GM19467 (cell line): ENCODE measurements around the gene JUNB.
"Not testable (repeated sequence)": the region's sequence is repeated elsewhere in the genome, so short reads cannot be mapped to it uniquely, and the experiment has no call there.

Experiments used
- ATAC-seq: cut with Tn5 transposase; IDR thresholded peaks from one replicate; pipeline ENCODE4 v1.9.1; 2021; ENCODE audit warnings: mild to moderate bottlenecking, moderate library complexity; ENCODE audit not compliant: unreplicated experiment

Gene JUNB

GRCh38 chr19:12788682-12789097 is 2.6 kb upstream of the JUNB start:
- ATAC-seq = no peak

GRCh38 chr19:12789098-12789903 is 2.0 kb upstream of the JUNB start:
- ATAC-seq = no peak

DNA sequence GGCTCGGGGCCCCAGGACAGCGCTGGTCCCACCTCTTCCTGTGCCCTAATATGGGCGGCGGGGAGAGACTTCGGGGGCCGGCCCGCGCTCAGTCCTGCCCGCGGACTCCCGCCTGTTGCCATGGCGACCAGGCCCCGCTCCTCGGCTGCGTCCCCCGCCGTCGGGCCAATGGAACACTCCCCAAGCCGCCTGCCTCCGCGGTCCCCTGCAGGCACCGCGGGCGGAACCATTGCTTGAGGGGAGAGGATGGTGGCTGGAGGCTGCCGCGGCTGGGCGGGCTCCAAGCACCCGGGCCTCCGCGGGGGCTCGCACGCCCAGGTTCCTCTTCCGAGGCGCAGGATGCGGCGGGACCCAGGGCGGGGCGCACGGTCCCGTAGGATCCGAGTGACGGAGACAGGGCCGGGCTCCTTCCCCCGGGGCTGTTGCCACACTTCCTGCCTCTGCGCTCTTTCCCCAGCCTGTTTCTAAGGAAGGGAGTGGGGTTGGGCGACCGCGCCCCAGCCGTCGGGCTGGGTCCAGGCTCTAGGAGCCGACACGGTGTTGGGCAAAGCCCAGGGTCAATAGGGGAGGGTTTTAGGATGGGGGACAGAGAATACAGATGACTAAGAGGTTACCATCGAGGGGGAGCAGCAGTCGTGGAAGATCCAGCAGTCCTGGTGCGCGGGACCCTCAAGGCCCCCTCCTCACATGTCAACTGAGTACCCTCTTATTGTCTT is 1.2 kb upstream of the JUNB start:
- peak; percentile 39 for ATAC-seq

GRCh38 chr19:12790628-12791344 is 500 bp upstream of the JUNB start:
- ATAC-seq = no peak

DNA sequence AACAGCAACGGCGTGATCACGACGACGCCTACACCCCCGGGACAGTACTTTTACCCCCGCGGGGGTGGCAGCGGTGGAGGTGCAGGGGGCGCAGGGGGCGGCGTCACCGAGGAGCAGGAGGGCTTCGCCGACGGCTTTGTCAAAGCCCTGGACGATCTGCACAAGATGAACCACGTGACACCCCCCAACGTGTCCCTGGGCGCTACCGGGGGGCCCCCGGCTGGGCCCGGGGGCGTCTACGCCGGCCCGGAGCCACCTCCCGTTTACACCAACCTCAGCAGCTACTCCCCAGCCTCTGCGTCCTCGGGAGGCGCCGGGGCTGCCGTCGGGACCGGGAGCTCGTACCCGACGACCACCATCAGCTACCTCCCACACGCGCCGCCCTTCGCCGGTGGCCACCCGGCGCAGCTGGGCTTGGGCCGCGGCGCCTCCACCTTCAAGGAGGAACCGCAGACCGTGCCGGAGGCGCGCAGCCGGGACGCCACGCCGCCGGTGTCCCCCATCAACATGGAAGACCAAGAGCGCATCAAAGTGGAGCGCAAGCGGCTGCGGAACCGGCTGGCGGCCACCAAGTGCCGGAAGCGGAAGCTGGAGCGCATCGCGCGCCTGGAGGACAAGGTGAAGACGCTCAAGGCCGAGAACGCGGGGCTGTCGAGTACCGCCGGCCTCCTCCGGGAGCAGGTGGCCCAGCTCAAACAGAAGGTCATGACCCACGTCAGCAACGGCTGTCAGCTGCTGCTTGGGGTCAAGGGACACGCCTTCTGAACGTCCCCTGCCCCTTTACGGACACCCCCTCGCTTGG is 966 bp downstream of the JUNB start:
- no peak for ATAC-seq

GRCh38 chr19:12792853-12793289 is 1.6 kb downstream of the JUNB start:
- no peak for ATAC-seq

DNA sequence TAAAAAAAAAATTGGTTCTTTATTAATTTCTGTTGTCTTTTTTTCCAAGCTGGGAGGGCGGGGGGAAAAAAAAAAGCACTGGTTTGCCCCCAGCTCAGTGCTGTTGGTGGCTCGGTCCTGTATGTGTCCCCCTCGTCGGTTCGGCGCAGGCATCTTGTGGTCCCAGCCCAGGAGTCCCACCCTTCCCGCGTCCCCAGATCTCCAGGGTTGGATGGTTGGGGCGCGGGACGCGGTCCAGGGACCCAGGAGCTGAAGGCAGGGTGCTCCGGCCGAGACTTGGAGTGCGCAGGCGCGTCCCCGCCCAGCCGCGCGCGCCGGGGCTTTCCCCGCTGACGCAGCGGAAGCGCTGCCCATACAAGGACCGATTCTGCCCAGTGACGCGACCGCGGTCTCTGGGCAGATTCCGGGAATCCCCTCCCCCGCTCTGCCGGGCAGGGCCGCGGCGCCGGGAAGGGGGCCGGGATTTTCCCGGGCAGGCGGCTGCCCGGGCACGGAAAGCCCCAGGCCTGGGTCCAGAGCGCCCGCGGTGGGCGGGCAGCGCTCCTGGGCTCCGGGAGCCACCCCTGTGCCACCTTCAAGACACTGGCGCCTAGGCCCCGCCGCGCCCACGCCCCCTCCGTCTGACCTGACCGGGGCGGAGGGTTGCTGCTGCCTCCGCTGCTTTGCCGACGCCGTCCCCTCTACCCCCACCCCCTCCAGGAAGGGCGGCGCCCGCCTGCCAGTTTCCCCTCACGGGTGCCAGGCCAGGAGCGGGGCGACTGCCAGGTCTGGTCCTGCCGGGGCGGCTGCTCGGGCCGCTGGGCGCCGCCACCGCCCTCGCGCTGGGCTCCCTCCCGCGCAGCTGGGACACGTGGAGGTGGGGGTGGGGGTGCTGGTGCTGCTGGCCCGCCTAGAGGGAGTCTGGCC is 2.3 kb downstream of the JUNB start:
- peak; percentile 30 for ATAC-seq

- ATAC-seq = no peak
Observed at GRCh38 chr19:12794196-12794941, 3.1 kb downstream of the JUNB start.

DNA sequence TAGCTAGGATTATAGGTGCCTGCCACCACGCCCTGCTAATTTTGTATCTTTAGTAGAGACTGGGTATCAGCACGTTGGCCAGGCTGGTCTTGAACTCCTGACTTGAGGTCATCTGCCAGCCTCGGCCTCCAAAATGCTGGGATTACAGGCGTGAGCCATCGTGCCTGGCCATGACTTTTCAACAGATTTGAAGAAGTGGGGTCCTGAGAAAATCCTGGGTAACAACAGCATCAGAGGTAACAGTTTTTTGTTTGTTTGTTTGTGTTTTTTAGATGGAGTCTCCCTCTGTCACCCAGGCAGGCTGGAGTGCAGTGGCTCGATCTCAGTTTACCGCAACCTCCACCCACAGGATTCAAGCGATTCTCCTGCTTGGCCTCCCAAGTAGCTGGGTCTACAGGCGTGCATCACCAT is 3.7 kb downstream of the JUNB start:
- no peak for ATAC-seq

GRCh38 chr19:12796146-12797071 is 5.1 kb downstream of the JUNB start:
- ATAC-seq = no peak

- ATAC-seq = no peak
Observed at GRCh38 chr19:12797141-12797587, 5.9 kb downstream of the JUNB start.

- ATAC-seq = not testable (repeated sequence)
Observed at GRCh38 chr19:12797607-12798006, 6.3 kb downstream of the JUNB start.

- ATAC-seq = no peak
Observed at GRCh38 chr19:12799742-12800465, 8.6 kb downstream of the JUNB start.

- ATAC-seq = no peak
Observed at GRCh38 chr19:12800466-12800770, 9.1 kb downstream of the JUNB start.

- ATAC-seq = no peak
Observed at GRCh38 chr19:12800923-12801465, 9.7 kb downstream of the JUNB start.

DNA sequence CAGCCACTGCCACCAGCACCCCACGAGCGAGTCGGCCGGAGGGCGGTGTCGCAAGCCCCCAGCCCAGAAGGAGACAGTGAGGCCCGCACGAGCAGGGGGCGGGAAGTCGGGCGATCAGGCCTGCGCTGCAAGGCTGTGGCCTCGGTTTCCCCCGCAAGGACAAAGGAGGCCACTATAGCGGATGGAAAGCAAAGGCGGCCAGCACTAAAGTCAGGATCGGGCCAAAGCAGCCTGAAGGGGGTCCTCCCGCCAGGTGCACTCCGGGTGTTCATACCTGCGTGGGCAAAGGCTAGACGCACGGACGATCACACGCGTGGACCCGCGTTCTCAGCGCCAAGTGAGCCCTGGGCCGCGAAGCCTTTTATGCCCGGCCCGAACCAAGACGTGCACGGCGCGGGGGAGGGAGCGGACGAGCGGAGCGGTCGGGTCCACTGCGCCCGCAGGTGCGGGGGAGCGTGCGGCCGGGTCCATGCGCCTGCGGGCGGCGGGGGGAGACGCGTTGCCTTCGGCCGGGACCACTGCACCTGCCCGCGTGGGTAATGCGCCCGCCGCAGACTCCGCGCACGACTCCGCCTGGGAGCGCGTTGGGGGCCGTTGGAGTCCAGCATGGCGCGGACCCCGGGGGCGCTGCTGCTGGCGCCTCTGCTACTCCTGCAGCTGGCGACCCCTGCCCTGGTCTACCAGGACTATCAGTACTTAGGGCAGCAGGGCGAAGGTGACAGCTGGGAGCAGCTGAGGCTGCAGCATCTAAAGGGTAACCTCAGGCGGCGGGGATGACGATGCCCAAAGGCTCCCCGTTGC is 10.4 kb downstream of the JUNB start, which contains the start of the genes PRDX2 and THSD8:
Gene PRDX2, minus strand, starts transcription at position 335 of the 801 bp plus-strand sequence. CDS start 539 bp downstream, outside the sequence.
Gene THSD8, plus strand, starts transcription at position 604 of the 801 bp plus-strand sequence. Its CDS starts 3 bp downstream, at position 607.
- ATAC-seq = no peak
